HCT116 (cell line): ENCODE results near the gene KLHL22. TPM values are rescaled to one million over a fixed set of nuclear protein-coding genes. Genes with fewer than 3 reads are reported as not detected.
"Not testable (repeated sequence)": the region's sequence is repeated elsewhere in the genome, so short reads cannot be mapped to it uniquely, and the experiment has no call there.

Experiments
- ATAC-seq: fragments of 200-7000 bp; cut with Tn5 transposase; 2 replicates; pipeline ENCODE4 v1.9.1; 2020; ENCODE audit warnings: mild to moderate bottlenecking, moderate library complexity
- BruUV-seq: library from RNA; stranded (reverse); fragments of 400-500 nt; replicated peaks from 2 replicates; lab custom pipeline; 2021; lab: Mats Ljungman, UMichigan
- CTCF ChIA-PET: fragments of 300-600 bp; sonication (Branson Sonifier 250); formaldehyde crosslinking; loops from one replicate; lab custom pipeline; 2021; ENCODE audit warnings: antibody characterized with exemption; lab: Charles Lee
- POLR2A ChIA-PET: fragments of 300-600, 350-600 bp; sonication (Branson Sonifier 250); formaldehyde crosslinking; loops from one replicate; lab custom pipeline; 2021; ENCODE audit warnings: antibody characterized with exemption; lab: Charles Lee
- RAD21 ChIA-PET, 2 experiments: fragments of 300-600 bp; sonication (Branson Sonifier 250); formaldehyde crosslinking; loops; one replicate each; lab custom pipeline; 2023; ENCODE audit warnings: low total read pairs in 2 of 2; ENCODE audit not compliant: uncharacterized antibody in 2 of 2, unreplicated experiment in 2 of 2, low non-redundant PET in 1 of 2; lab: Charles Lee
- DNase-seq: peaks from one replicate; pipeline ENCODE4 v3.0.0-alpha.2; 2010; ENCODE audit warnings: low read depth, low spot score
- H2AFZ ChIP-seq: fragments of 200-600 bp; shearing (Covaris generic), sonication (generic); 2 replicates; pipeline ENCODE4 v1.6.1; 2017; ENCODE audit warnings: low read depth, mixed run types, mixed read lengths, antibody characterized with exemption, low read length; ENCODE audit not compliant: poor library complexity, severe bottlenecking
- H3K27ac ChIP-seq: 2 replicates; pipeline ENCODE4 v1.5.1; 2012; ENCODE audit warnings: low read depth, low read length
- H3K27me3 ChIP-seq: fragments of 200-600 bp; sonication (generic); 2 replicates; pipeline ENCODE4 v1.6.1; 2016; ENCODE audit warnings: mixed run types, low read length, mixed read lengths; ENCODE audit not compliant: insufficient read depth
- H3K36me3 ChIP-seq, 2 experiments: fragments of 200-500 bp in 1 of 2; fragments of 200-600 bp in 1 of 2; sonication (Bioruptor generic) in 1 of 2; sonication (generic) in 1 of 2; 2 replicates each; pipeline versions ENCODE4 v1.5.1 to v1.6.1; 2014 to 2016; ENCODE audit warnings: low read length in 2 of 2, inconsistent platforms in 1 of 2, mixed read lengths in 1 of 2, mixed run types in 1 of 2; ENCODE audit not compliant: insufficient read depth in 2 of 2, control insufficient read depth in 1 of 2
- H3K4me1 ChIP-seq, 2 experiments: fragments of 200-600 bp in 1 of 2; sonication (generic) in 1 of 2; 2 replicates each; pipeline versions ENCODE4 v1.5.1 to v1.6.1; 2012 to 2017; ENCODE audit warnings: low read length in 2 of 2, inconsistent platforms in 1 of 2, mild to moderate bottlenecking in 1 of 2, mixed read lengths in 1 of 2, mixed run types in 1 of 2, moderate library complexity in 1 of 2; ENCODE audit not compliant: insufficient read depth in 2 of 2, control insufficient read depth in 1 of 2
- H3K4me2 ChIP-seq: fragments of 200-600 bp; sonication (generic); 2 replicates; pipeline ENCODE4 v1.6.1; 2017; ENCODE audit warnings: mixed run types, low read length, mixed read lengths
- H3K4me3 ChIP-seq, 2 experiments: fragments of 200-600 bp in 1 of 2; sonication (generic) in 1 of 2; replicated peaks in 1 of 2; 2 replicates each; pipeline ENCODE4 v1.5.1; 2011 to 2016; ENCODE audit warnings: low read length in 2 of 2, control low read depth in 1 of 2, low read depth in 1 of 2, mild to moderate bottlenecking in 1 of 2, mixed read lengths in 1 of 2, mixed run types in 1 of 2
- H3K79me2 ChIP-seq: fragments of 200-600 bp; sonication (generic); 2 replicates; pipeline ENCODE4 v1.6.1; 2017; ENCODE audit warnings: mild to moderate bottlenecking, mixed run types, low read length, moderate library complexity, mixed read lengths; ENCODE audit not compliant: insufficient read depth
- H3K9ac ChIP-seq: fragments of 200-600 bp; sonication (generic); 2 replicates; pipeline ENCODE4 v1.6.1; 2016; ENCODE audit warnings: low read length, mixed read lengths
- H3K9me2 ChIP-seq: fragments of 200-600 bp; sonication (generic), shearing (Covaris generic); 2 replicates; pipeline ENCODE4 v1.6.1; 2017; ENCODE audit warnings: mixed run types, mild to moderate bottlenecking, moderate library complexity; ENCODE audit not compliant: insufficient read depth
- H3K9me3 ChIP-seq, 2 experiments: fragments of 200-500 bp in 1 of 2; fragments of 200-600 bp in 1 of 2; sonication (Bioruptor generic) in 1 of 2; sonication (generic) in 1 of 2; 2 replicates each; pipeline ENCODE4 v1.6.1; 2014 to 2017; ENCODE audit warnings: low read length in 2 of 2, mixed read lengths in 2 of 2, inconsistent platforms in 1 of 2, low read depth in 1 of 2, mild to moderate bottlenecking in 1 of 2, mixed run types in 1 of 2, moderate library complexity in 1 of 2; ENCODE audit not compliant: control insufficient read depth in 1 of 2, insufficient read depth in 1 of 2
- H4K20me1 ChIP-seq: fragments of 200-600 bp; sonication (generic), shearing (Covaris generic); 2 replicates; pipeline ENCODE4 v1.6.1; 2017; ENCODE audit warnings: mixed run types, mild to moderate bottlenecking, moderate library complexity; ENCODE audit not compliant: insufficient read depth
- CBX3 ChIP-seq: IDR thresholded peaks from 2 replicates; pipeline ENCODE4 v1.6.1; 2012; ENCODE audit warnings: low read depth
- ELF1 ChIP-seq: IDR thresholded peaks from 2 replicates; pipeline ENCODE4 v1.6.1; 2012; ENCODE audit warnings: low read depth, borderline replicate concordance
- EZH2 ChIP-seq: fragments of 200-600 bp; sonication (generic); IDR thresholded peaks from 2 replicates; pipeline ENCODE4 v1.6.1; 2017; ENCODE audit warnings: antibody characterized with exemption, mixed run types
- FOSL1 ChIP-seq: IDR thresholded peaks from 2 replicates; pipeline ENCODE4 v1.6.1; 2012; ENCODE audit warnings: low read depth
- SIN3A ChIP-seq: IDR thresholded peaks from 2 replicates; pipeline ENCODE4 v1.6.1; 2012; ENCODE audit warnings: low read depth
- YY1 ChIP-seq: IDR thresholded peaks from 2 replicates; pipeline ENCODE4 v1.6.1; 2011; ENCODE audit warnings: low read length, low read depth, moderate library complexity, mild to moderate bottlenecking; ENCODE audit not compliant: insufficient replicate concordance; ENCODE audit errors: extremely low read depth
- intact Hi-C: fragments of 100-400 bp; cut with micrococcal nuclease; formaldehyde crosslinking; loops from 2 replicates; pipeline ENCODE4 v1.10.0; 2022
- total RNA-seq: library from RNA; stranded (reverse); gene quantifications from one replicate; pipeline ENCODE4 v1.2.1, GENCODE V29; 2021; ENCODE audit not compliant: unreplicated experiment

KLHL22 gene
- total RNA-seq, 1 experiment from 2014 or later: 16.4 TPM

GRCh38 chr22:20542055-20542454 lies 46.5 kb upstream of the KLHL22 start:
- H3K9me2 ChIP-seq: no peaks in the 10 kb centered on the region
- H3K27ac ChIP-seq: no peak overlapping the region
- H3K27me3 ChIP-seq: no peaks in the 10 kb centered on the region
- H2AFZ ChIP-seq: no peak overlapping the region
- no TSS peak for BruUV-seq
- H3K4me3 ChIP-seq: no peak overlapping the region
- no peak overlapping the region for H3K4me2 ChIP-seq
- no peaks in the 10 kb centered on the region for H3K9me3 ChIP-seq
- H3K36me3 ChIP-seq: peaks cover 8 to 35% of the 10 kb centered on the region in 2 experiments
- H3K4me1 ChIP-seq: no peaks in the 10 kb centered on the region
- ChIA-PET CTCF (interaction anchor here (2.4 kb wide), 1 partner anchor 22 kb away, joined by 6 read pairs; no protein-coding TSS in a partner anchor), POLR2A (no interaction called here), RAD21 (no interaction called here)
- no peak for DNase-seq
- H3K79me2 ChIP-seq: peaks cover 60% of the 10 kb centered on the region
- intact Hi-C loops: no loop called here
- ATAC-seq: no peak
- H3K9ac ChIP-seq: no peak overlapping the region
- no peak for TF ChIP-seq EZH2
- TF ChIP-seq SIN3A: no peak
- no peak for TF ChIP-seq FOSL1
- TF ChIP-seq ELF1: no peak
- TF ChIP-seq CBX3: no peak
- TF ChIP-seq YY1: no peak
- H4K20me1 ChIP-seq: 0 out of 2 replicates have a peak, but pooled peaks cover 2% of the 10 kb centered on the region

GRCh38 chr22:20538875-20539274 lies 43.3 kb upstream of the KLHL22 start:
- H3K9ac ChIP-seq, CTCF ChIA-PET, H3K9me3 ChIP-seq, intact Hi-C loops, H3K27ac ChIP-seq, H2AFZ ChIP-seq, BruUV-seq, H4K20me1 ChIP-seq, RAD21 ChIA-PET, POLR2A ChIA-PET, H3K4me1 ChIP-seq, DNase-seq, H3K4me3 ChIP-seq, H3K9me2 ChIP-seq, H3K4me2 ChIP-seq, ATAC-seq, H3K27me3 ChIP-seq: not testable (repeated sequence)
- Histone ChIP-seq H3K36me3 (peaks cover 12 to 25% of the 10 kb centered on the region in 2 experiments), H3K79me2 (peaks cover 61% of the 10 kb centered on the region)
